ENCODE data around the gene FARP2. TPM values are rescaled to one million over a fixed set of nuclear protein-coding genes. Genes with fewer than 3 reads are reported as not detected.

The FARP2 gene
- total and polyA plus RNA-seq, 10 of the 15 experiments (the other 5 are each of a cell fraction or from before 2014, with no cell fraction given): 5.5 to 67.5 (median 36.8) TPM

GRCh38 chr2:241330616-241330981 lies 25.5 kb upstream of the FARP2 start:
- peaks cover 4 to 17% of the 10 kb centered on the region in 2 experiments; a peak in 3 of 4 replicates for H3K36me3 ChIP-seq (ENCODE audit: control insufficient read depth in 2 of 2, insufficient read depth in 2 of 2, low read length in 1 of 2)
- H3K27ac ChIP-seq (ENCODE audit: control insufficient read depth, insufficient read depth): no peak overlapping the region
- over 99% methylated on average over 4 of the region's 4 CpGs for WGBS (ENCODE audit: insufficient coverage, insufficient replicate concordance, low lambda C conversion rate, missing lambda C conversion rate)
- POLR2A ChIA-PET: interaction anchor here (0.5 to 1.4 kb wide), 3 partner anchors 16 to 155 kb away, joined by 3 to 8 read pairs (median 4); no protein-coding TSS in a partner anchor
- H3K9me3 ChIP-seq (replicated peaks; ENCODE audit: control insufficient read depth, insufficient read depth, low read length): no peaks in the 10 kb centered on the region; the same call in 2 of the 3 replicates
- RAD21 ChIA-PET (ENCODE audit: unreplicated experiment): interaction anchor here (1.1 kb wide), 1 partner anchor 12 kb away, joined by 3 read pairs; no protein-coding TSS in a partner anchor
- CTCF ChIA-PET: interaction anchor here (0.5 kb wide), 1 partner anchor 746 kb away, joined by 3 read pairs; no protein-coding TSS in a partner anchor
- TF ChIP-seq, protein P1, sequence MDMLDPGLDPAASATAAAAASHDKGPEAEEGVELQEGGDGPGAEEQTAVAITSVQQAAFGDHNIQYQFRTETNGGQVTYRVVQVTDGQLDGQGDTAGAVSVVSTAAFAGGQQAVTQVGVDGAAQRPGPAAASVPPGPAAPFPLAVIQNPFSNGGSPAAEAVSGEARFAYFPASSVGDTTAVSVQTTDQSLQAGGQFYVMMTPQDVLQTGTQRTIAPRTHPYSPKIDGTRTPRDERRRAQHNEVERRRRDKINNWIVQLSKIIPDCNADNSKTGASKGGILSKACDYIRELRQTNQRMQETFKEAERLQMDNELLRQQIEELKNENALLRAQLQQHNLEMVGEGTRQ (IDR thresholded peaks at IDR 0.05; ENCODE audit: borderline replicate concordance, low read depth, low read length): no peak
- H3K4me1 ChIP-seq (ENCODE audit: control insufficient read depth, insufficient read depth, low read length): peaks cover 2% of the 10 kb centered on the region
- in situ Hi-C loops (cut with MboI): no loop called here
- H4K20me1 ChIP-seq (ENCODE audit: control insufficient read depth, insufficient read depth): no peaks in the 10 kb centered on the region
- H3K4me2 ChIP-seq (ENCODE audit: control insufficient read depth, insufficient read depth): no peak overlapping the region
- no peak for DNase-seq (ENCODE audit: low read depth, low spot score)
- intact Hi-C loops (cut with micrococcal nuclease; ENCODE audit: unreplicated experiment): no loop called here
- SMC1A ChIA-PET (ENCODE audit: uncharacterized antibody, unreplicated experiment): interaction anchor here (3.1 kb wide), 1 partner anchor 11 kb away, joined by 13 read pairs; no protein-coding TSS in a partner anchor
- no peaks in the 10 kb centered on the region for H3K27me3 ChIP-seq (replicated peaks in 1 of 2; ENCODE audit: control insufficient read depth in 2 of 2, insufficient read depth in 2 of 2, low read length in 1 of 2)
- no peak overlapping the region for H3K9ac ChIP-seq (ENCODE audit: control insufficient read depth, insufficient read depth, low read length)
- ATAC-seq: no peak
- no peak for FAIRE-seq
- no peak overlapping the region for H2AFZ ChIP-seq (ENCODE audit: control insufficient read depth, low read depth, low read length)
- H3K4me3 ChIP-seq: no peak overlapping the region
- peaks cover 16% of the 10 kb centered on the region for H3K79me2 ChIP-seq (ENCODE audit: control insufficient read depth, insufficient read depth, low read length)
- BruUV-seq (replicated peaks): no TSS peak

DNA sequence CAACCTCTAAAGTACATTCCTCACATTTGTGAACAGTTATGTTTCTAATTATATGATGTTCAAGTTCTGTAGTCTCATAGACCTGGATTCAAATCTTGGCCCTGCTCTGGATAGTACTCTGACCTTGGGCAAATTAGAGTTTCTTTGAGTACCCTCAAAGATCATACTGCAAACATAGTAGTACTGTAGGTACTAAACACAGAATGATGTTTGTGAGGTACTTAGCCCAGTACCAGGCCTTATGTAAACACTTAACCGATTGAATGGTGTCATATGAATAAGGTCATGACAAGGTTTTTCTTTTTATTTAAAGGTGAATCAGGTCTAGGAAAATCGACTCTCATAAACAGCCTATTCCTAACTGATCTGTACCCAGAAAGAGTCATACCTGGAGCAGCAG lies 21.3 kb upstream of the FARP2 start:
- intact Hi-C loops (cut with micrococcal nuclease; ENCODE audit: unreplicated experiment) (no loop called here), in situ Hi-C loops (cut with MboI) (no loop called here)
- RAD21 ChIA-PET (ENCODE audit: unreplicated experiment): interaction anchor here (1.6 kb wide), 1 partner anchor 32 kb away, joined by 4 read pairs; no protein-coding TSS in a partner anchor
- H2AFZ ChIP-seq (ENCODE audit: control insufficient read depth, low read depth, low read length): no peak overlapping the region
- ATAC-seq: no peak
- CTCF ChIA-PET: interaction anchor here (1.3 to 1.4 kb wide), 2 partner anchors 16 to 17 kb away, joined by 4 to 6 read pairs; no protein-coding TSS in a partner anchor
- SMC1A ChIA-PET (ENCODE audit: uncharacterized antibody, unreplicated experiment): interaction anchor here (1.0 to 1.4 kb wide), 2 partner anchors 23 to 27 kb away, joined by 3 to 4 read pairs; no protein-coding TSS in a partner anchor
- no peak for DNase-seq (ENCODE audit: low read depth, low spot score)
- peaks cover 2 to 23% of the 10 kb centered on the region in 2 experiments for H3K36me3 ChIP-seq (ENCODE audit: control insufficient read depth in 2 of 2, insufficient read depth in 2 of 2, low read length in 1 of 2)
- no peak for FAIRE-seq
- H3K4me3 ChIP-seq: no peak overlapping the region
- H3K79me2 ChIP-seq (ENCODE audit: control insufficient read depth, insufficient read depth, low read length): peaks cover 3% of the 10 kb centered on the region
- peaks cover 14% of the 10 kb centered on the region for H3K4me1 ChIP-seq (ENCODE audit: control insufficient read depth, insufficient read depth, low read length)
- H3K27me3 ChIP-seq (replicated peaks in 1 of 2; ENCODE audit: control insufficient read depth in 2 of 2, insufficient read depth in 2 of 2, low read length in 1 of 2): no peaks in the 10 kb centered on the region
- BruUV-seq (replicated peaks): no TSS peak
- 41% methylated on average over 2 of the region's 2 CpGs for WGBS (ENCODE audit: insufficient coverage, insufficient replicate concordance, low lambda C conversion rate, missing lambda C conversion rate)
- no peaks in the 10 kb centered on the region for H4K20me1 ChIP-seq (ENCODE audit: control insufficient read depth, insufficient read depth)
- POLR2A ChIA-PET: interaction anchor here (1.6 kb wide), 1 partner anchor 24 kb away, joined by 5 read pairs; no protein-coding TSS in a partner anchor
- no peak overlapping the region for H3K27ac ChIP-seq (ENCODE audit: control insufficient read depth, insufficient read depth)
- H3K9ac ChIP-seq (ENCODE audit: control insufficient read depth, insufficient read depth, low read length): no peak overlapping the region
- no peak overlapping the region for H3K4me2 ChIP-seq (ENCODE audit: control insufficient read depth, insufficient read depth)
- H3K9me3 ChIP-seq (replicated peaks; ENCODE audit: control insufficient read depth, insufficient read depth, low read length): no peaks in the 10 kb centered on the region
- no peak for TF ChIP-seq EED (IDR thresholded peaks at IDR 0.05; ENCODE audit: low read depth)
- no peak for TF ChIP-seq NRF1 (conservative IDR thresholded peaks at IDR 0.05; ENCODE audit: low read depth, low read length)
- TF ChIP-seq, protein P2, sequence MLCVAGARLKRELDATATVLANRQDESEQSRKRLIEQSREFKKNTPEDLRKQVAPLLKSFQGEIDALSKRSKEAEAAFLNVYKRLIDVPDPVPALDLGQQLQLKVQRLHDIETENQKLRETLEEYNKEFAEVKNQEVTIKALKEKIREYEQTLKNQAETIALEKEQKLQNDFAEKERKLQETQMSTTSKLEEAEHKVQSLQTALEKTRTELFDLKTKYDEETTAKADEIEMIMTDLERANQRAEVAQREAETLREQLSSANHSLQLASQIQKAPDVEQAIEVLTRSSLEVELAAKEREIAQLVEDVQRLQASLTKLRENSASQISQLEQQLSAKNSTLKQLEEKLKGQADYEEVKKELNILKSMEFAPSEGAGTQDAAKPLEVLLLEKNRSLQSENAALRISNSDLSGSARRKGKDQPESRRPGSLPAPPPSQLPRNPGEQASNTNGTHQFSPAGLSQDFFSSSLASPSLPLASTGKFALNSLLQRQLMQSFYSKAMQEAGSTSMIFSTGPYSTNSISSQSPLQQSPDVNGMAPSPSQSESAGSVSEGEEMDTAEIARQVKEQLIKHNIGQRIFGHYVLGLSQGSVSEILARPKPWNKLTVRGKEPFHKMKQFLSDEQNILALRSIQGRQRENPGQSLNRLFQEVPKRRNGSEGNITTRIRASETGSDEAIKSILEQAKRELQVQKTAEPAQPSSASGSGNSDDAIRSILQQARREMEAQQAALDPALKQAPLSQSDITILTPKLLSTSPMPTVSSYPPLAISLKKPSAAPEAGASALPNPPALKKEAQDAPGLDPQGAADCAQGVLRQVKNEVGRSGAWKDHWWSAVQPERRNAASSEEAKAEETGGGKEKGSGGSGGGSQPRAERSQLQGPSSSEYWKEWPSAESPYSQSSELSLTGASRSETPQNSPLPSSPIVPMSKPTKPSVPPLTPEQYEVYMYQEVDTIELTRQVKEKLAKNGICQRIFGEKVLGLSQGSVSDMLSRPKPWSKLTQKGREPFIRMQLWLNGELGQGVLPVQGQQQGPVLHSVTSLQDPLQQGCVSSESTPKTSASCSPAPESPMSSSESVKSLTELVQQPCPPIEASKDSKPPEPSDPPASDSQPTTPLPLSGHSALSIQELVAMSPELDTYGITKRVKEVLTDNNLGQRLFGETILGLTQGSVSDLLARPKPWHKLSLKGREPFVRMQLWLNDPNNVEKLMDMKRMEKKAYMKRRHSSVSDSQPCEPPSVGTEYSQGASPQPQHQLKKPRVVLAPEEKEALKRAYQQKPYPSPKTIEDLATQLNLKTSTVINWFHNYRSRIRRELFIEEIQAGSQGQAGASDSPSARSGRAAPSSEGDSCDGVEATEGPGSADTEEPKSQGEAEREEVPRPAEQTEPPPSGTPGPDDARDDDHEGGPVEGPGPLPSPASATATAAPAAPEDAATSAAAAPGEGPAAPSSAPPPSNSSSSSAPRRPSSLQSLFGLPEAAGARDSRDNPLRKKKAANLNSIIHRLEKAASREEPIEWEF (IDR thresholded peaks at IDR 0.05; ENCODE audit: insufficient replicate concordance, low read depth, low read length): no peak
- TF ChIP-seq, protein P3, sequence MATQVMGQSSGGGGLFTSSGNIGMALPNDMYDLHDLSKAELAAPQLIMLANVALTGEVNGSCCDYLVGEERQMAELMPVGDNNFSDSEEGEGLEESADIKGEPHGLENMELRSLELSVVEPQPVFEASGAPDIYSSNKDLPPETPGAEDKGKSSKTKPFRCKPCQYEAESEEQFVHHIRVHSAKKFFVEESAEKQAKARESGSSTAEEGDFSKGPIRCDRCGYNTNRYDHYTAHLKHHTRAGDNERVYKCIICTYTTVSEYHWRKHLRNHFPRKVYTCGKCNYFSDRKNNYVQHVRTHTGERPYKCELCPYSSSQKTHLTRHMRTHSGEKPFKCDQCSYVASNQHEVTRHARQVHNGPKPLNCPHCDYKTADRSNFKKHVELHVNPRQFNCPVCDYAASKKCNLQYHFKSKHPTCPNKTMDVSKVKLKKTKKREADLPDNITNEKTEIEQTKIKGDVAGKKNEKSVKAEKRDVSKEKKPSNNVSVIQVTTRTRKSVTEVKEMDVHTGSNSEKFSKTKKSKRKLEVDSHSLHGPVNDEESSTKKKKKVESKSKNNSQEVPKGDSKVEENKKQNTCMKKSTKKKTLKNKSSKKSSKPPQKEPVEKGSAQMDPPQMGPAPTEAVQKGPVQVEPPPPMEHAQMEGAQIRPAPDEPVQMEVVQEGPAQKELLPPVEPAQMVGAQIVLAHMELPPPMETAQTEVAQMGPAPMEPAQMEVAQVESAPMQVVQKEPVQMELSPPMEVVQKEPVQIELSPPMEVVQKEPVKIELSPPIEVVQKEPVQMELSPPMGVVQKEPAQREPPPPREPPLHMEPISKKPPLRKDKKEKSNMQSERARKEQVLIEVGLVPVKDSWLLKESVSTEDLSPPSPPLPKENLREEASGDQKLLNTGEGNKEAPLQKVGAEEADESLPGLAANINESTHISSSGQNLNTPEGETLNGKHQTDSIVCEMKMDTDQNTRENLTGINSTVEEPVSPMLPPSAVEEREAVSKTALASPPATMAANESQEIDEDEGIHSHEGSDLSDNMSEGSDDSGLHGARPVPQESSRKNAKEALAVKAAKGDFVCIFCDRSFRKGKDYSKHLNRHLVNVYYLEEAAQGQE (IDR thresholded peaks at IDR 0.05; ENCODE audit: low read depth, low read length): no peak
- no peak for TF ChIP-seq NR2F1 (conservative IDR thresholded peaks at IDR 0.05)

Measured in GM12878 (cell line).